HUES64 (cell line): Measurements from ENCODE around the gene CREBBP.
"Not testable (repeated sequence)": the region's sequence is repeated elsewhere in the genome, so short reads cannot be mapped to it uniquely, and the experiment has no call there.

Experiments used
- H3K27ac ChIP-seq: 2 replicates; pipeline ENCODE4 v1.7.0; 2013; ENCODE audit warnings: low read depth, low read length, inconsistent platforms
- H3K27me3 ChIP-seq: 2 replicates; pipeline ENCODE4 v1.6.1; 2013; ENCODE audit warnings: mild to moderate bottlenecking, low read length; ENCODE audit not compliant: insufficient read depth
- H3K36me3 ChIP-seq: 2 replicates; pipeline ENCODE4 v1.6.1; 2013; ENCODE audit warnings: mild to moderate bottlenecking, low read length; ENCODE audit not compliant: insufficient read depth
- H3K4me1 ChIP-seq: 2 replicates; pipeline ENCODE4 v1.6.1; 2013; ENCODE audit warnings: mild to moderate bottlenecking, low read length, moderate library complexity; ENCODE audit not compliant: insufficient read depth
- H3K4me3 ChIP-seq: 2 replicates; pipeline ENCODE4 v1.5.1; 2013; ENCODE audit warnings: mild to moderate bottlenecking, low read length, moderate library complexity
- H3K9ac ChIP-seq: 2 replicates; pipeline ENCODE4 v1.6.1; 2013; ENCODE audit warnings: mild to moderate bottlenecking, low read depth, low read length
- H3K9me3 ChIP-seq: 2 replicates; pipeline ENCODE4 v1.6.1; 2013; ENCODE audit warnings: low read depth, low read length; ENCODE audit not compliant: insufficient read depth
- WGBS: fragments of 150-250, 120-280 bp; methylation state at CpG from one replicate; pipeline ENCODE4 v1.1.7; 2013; ENCODE audit warnings: missing lambda C conversion rate; 5-methylcytosine and 5-hydroxymethylcytosine counted together

The CREBBP gene

DNA sequence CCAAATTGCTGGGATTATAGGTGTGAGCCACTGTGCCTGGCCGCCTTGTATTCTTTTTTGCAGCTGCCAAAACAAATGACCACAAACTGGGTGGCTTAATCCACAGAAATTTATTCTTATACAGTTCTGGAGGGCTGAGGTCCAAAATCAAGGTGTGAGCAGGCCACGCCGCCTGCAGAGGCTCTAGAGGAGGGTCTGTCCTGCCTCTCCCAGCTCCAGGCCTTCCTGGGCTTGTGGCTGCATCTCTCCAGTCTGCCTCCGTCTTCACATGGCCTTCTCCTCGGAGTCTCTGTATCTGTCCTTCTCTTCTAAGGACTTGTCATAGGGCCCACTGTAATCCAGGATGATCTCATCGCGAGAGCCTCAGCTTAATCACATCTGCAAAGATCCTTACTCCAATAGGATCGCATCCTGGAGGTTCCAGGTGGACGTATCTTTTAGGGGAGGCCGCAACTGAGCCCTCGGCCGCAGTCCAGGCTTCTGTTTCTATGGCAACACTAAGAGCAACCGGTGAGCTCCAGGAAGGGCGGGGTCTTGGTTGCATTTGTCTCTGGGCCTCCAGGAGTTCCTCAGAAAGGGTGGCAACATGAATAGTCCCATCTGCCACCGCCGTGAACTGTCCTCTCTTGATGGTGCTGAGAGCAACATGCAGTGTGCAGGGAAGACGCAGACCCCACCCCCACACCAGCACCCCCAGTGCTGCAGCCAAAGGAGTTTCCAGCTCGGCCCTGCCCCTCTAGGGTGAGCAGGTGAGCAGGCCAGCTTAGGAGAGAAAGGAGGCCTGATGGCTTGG lies 29.5 kb upstream of the CREBBP start:
- no peaks in the 10 kb centered on the region for H3K9me3 ChIP-seq
- H3K9ac ChIP-seq: no peak overlapping the region
- 86% methylated on average over 18 of the region's 18 CpGs for WGBS
- no peaks in the 10 kb centered on the region for H3K4me1 ChIP-seq
- no peaks in the 10 kb centered on the region for H3K36me3 ChIP-seq
- H3K4me3 ChIP-seq: no peak overlapping the region
- H3K27me3 ChIP-seq: no peaks in the 10 kb centered on the region
- no peak overlapping the region for H3K27ac ChIP-seq

DNA sequence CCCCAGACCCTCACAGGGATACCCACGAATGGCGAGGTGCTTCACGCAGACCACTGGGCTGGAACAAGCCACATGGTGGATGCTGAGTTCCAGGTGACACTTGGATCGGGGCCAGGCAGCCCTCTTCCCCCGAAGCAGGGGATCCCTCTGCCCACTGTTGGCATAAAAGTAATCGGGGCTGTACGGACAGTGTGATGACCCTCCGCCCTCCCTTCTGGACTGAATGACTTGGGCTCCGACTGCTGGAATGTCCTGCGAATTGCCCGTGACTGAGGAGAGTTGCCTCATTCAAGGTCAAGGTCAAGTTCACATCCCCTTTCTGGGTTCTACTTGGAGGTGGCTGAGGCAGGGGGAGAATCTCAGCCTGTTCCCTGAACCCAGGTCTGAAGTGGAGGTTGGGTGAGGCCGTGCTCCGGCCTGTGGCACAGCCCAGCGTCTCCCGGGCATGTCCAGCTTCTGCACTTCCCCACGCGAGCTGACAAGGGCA lies 28.5 kb upstream of the CREBBP start:
- no peak overlapping the region for H3K9ac ChIP-seq
- H3K4me3 ChIP-seq: no peak overlapping the region
- 93% methylated on average over 17 of the region's 17 CpGs for WGBS
- H3K27ac ChIP-seq: no peak overlapping the region
- H3K36me3 ChIP-seq: no peaks in the 10 kb centered on the region
- H3K27me3 ChIP-seq: no peaks in the 10 kb centered on the region
- no peaks in the 10 kb centered on the region for H3K4me1 ChIP-seq
- H3K9me3 ChIP-seq: no peaks in the 10 kb centered on the region

- no peaks in the 10 kb centered on the region for H3K9me3 ChIP-seq
Observed at GRCh38 chr16:3907586-3907985, 27.1 kb upstream of the CREBBP start.

DNA sequence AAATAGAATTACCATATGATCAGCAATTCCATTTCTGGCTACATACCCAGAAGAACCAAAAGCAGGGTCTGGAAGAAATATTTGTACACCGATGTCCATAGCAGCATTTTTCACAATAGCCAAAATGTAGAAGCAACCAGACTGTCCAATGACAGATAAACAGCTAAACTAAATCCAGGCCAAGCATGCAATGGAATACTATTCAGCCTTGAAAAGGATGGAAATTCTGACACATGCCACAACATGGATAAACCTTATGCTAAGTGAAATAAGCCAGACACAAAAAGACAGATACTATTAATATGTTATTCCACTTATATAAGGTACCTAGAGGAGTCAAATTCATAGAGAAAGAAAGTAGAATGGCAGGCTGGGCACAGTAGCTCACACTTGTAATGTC lies 25.9 kb upstream of the CREBBP start:
- 91% methylated on average over 1 of the region's 1 CpG for WGBS
- Histone ChIP-seq H3K9me3 (no peaks in the 10 kb centered on the region), H3K4me1 (no peaks in the 10 kb centered on the region), H3K9ac (no peak overlapping the region), H3K27ac (no peak overlapping the region), H3K36me3 (no peaks in the 10 kb centered on the region), H3K27me3 (no peaks in the 10 kb centered on the region), H3K4me3 (no peak overlapping the region)

More at GRCh38 chr16:3907586-3907985, 27.1 kb upstream of the CREBBP start:
- WGBS: 90% methylated on average over 4 of the region's 4 CpGs
- H3K27me3 ChIP-seq: no peaks in the 10 kb centered on the region
- H3K4me3 ChIP-seq: no peak overlapping the region
- H3K36me3 ChIP-seq: no peaks in the 10 kb centered on the region
- H3K4me1 ChIP-seq: no peaks in the 10 kb centered on the region
- no peak overlapping the region for H3K27ac ChIP-seq
- no peak overlapping the region for H3K9ac ChIP-seq

DNA sequence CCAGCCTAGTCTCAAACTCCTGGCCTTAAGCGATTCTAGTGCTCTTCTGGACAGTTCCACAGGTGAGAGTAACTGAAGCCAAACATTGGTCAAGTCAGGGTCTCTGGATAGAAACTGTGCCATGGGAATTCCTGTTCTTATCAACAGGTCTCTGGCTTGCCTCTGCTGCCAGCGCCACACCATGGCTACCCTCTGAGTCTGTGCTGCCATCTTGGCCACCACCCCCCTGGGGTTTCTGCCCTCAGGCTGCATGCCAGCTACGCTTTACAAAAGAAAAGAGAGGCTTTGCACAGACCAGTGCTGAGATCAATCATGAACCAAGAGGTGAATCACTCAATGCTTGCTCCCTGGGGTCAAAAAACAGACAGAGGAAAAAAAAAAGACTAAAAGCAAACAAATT lies 24.4 kb upstream of the CREBBP start:
- Histone ChIP-seq H3K27ac (no peak overlapping the region), H3K36me3 (no peaks in the 10 kb centered on the region), H3K4me1 (no peaks in the 10 kb centered on the region), H3K27me3 (no peaks in the 10 kb centered on the region), H3K9me3 (no peaks in the 10 kb centered on the region), H3K4me3 (no peak overlapping the region), H3K9ac (no peak overlapping the region)
- 71% methylated on average over 3 of the region's 3 CpGs for WGBS

- H3K9ac ChIP-seq: no peak overlapping the region
- H3K4me1 ChIP-seq: no peaks in the 10 kb centered on the region
- H3K36me3 ChIP-seq: no peaks in the 10 kb centered on the region
- H3K27me3 ChIP-seq: no peaks in the 10 kb centered on the region
- no peak overlapping the region for H3K4me3 ChIP-seq
- WGBS: 91% methylated on average over 10 of the region's 10 CpGs
- H3K9me3 ChIP-seq: 0 out of 2 replicates have a peak, but pooled peaks cover 2% of the 10 kb centered on the region
- no peak overlapping the region for H3K27ac ChIP-seq
Observed at GRCh38 chr16:3890091-3890490, 9.6 kb upstream of the CREBBP start.

DNA sequence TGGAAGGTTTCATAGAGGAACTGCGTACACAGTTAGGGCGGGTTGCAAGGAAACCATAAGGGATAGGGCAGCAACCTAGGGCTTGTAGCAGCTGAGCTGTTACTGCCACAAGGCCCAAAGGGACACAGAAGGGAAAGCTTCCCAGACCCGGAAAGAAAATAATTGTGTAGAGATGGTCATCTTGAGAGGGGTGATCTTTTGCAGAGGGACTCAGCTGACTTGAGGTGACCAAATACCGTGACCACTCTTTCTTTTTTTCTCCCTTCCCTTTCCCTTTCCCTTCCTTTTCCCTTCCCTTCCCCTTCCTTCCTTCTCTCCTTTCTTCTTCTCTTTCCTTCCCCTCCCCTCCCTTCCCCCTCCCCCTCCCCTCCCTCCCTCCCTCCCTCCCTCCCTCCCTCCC lies 8.5 kb upstream of the CREBBP start:
- Histone ChIP-seq H3K9me3 (no peaks in the 10 kb centered on the region), H3K27me3 (no peaks in the 10 kb centered on the region), H3K36me3 (no peaks in the 10 kb centered on the region), H3K9ac (no peak overlapping the region), H3K4me1 (no peaks in the 10 kb centered on the region), H3K27ac (no peak overlapping the region), H3K4me3 (no peak overlapping the region)
- WGBS: 94% methylated on average over 4 of the region's 4 CpGs

GRCh38 chr16:3885999-3886398 lies 5.5 kb upstream of the CREBBP start:
- H3K36me3 ChIP-seq, H3K9ac ChIP-seq, H3K4me1 ChIP-seq, H3K9me3 ChIP-seq, H3K27me3 ChIP-seq, H3K4me3 ChIP-seq, H3K27ac ChIP-seq: not testable (repeated sequence)
- 92% methylated on average over 2 of the region's 5 CpGs for WGBS

DNA sequence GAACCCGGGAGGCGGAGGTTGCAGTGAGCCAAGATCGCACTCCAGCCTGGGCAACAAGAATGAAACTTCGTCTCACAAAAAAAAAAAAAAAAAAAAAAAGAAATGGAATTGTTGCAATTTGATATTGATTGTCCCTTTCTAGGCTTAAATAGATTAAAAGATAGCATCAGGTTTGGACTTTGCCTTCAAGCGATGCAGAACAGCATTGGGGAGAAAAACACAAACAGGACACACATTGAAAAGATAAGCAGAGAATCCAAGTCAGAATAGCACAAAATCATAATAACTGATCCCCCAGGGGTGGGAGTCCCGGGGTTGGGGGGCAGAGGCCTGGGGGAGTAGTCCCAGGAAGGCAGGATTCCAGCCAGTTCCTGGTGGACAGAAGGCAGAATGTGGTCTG lies 3.9 kb upstream of the CREBBP start:
- H3K4me1 ChIP-seq: no peaks in the 10 kb centered on the region
- H3K9ac ChIP-seq: no peak overlapping the region
- H3K36me3 ChIP-seq: no peaks in the 10 kb centered on the region
- H3K27ac ChIP-seq: no peak overlapping the region
- WGBS: 92% methylated on average over 6 of the region's 6 CpGs
- H3K27me3 ChIP-seq: no peaks in the 10 kb centered on the region; the same call in 1 of the 2 replicates
- H3K9me3 ChIP-seq: no peaks in the 10 kb centered on the region
- no peak overlapping the region for H3K4me3 ChIP-seq

DNA sequence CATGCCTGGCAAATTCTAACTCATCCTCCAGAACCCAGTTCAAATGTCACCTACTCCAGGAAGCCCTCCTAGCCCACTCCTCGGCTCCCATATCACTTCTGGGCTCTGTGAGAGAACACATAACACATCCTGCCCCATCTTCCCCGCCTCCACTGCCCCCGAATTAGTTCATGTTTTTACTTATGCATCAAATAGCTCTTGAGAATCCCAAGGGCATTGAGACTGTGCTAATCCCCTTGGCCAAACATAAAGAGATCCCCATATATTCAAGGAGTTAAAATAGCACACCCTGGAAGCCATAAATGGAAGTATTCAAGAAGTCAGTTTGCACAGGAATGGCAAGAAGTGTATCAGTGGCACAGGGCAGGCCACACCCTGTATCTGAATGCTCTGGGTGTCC lies 2.0 kb upstream of the CREBBP start:
- Histone ChIP-seq H3K9me3 (no peaks in the 10 kb centered on the region), H3K4me1 (peaks cover 12% of the 10 kb centered on the region), H3K27ac (no peak overlapping the region), H3K4me3 (no peak overlapping the region), H3K36me3 (peaks cover 2% of the 10 kb centered on the region; the same call in 1 of the 2 replicates), H3K9ac (no peak overlapping the region), H3K27me3 (no peaks in the 10 kb centered on the region; the same call in 1 of the 2 replicates)
- 92% methylated on average over 3 of the region's 3 CpGs for WGBS

- H3K27ac ChIP-seq: peak overlapping the region; percentile 77
- H3K36me3 ChIP-seq: peaks cover 3% of the 10 kb centered on the region; the same call in 1 of the 2 replicates
- H3K27me3 ChIP-seq: no peaks in the 10 kb centered on the region; the same call in 1 of the 2 replicates
- peaks cover 12% of the 10 kb centered on the region for H3K4me1 ChIP-seq
- WGBS: 66% methylated on average over 30 of the region's 30 CpGs
- H3K9me3 ChIP-seq: no peaks in the 10 kb centered on the region
- peak overlapping the region; percentile 91 for H3K4me3 ChIP-seq
- H3K9ac ChIP-seq: peak overlapping the region; percentile 96
Observed at GRCh38 chr16:3881499-3881990, 1.0 kb upstream of the CREBBP start.
